Stimulated activated CD4-positive, alpha-beta T cell treated with anti-CD3 and anti-CD28 coated beads, Interleukin-15, amount 100 ng/mL, for 1 hour (primary cell): ENCODE measurements around the gene FKBP2.

ENCODE experiments used
- DNase-seq, 2 donors: peaks; one replicate each; pipeline ENCODE4 v3.0.0-alpha.2; 2020; ENCODE audit warnings: low read depth in 1 of 2, low spot score in 1 of 2

Gene FKBP2

DNA sequence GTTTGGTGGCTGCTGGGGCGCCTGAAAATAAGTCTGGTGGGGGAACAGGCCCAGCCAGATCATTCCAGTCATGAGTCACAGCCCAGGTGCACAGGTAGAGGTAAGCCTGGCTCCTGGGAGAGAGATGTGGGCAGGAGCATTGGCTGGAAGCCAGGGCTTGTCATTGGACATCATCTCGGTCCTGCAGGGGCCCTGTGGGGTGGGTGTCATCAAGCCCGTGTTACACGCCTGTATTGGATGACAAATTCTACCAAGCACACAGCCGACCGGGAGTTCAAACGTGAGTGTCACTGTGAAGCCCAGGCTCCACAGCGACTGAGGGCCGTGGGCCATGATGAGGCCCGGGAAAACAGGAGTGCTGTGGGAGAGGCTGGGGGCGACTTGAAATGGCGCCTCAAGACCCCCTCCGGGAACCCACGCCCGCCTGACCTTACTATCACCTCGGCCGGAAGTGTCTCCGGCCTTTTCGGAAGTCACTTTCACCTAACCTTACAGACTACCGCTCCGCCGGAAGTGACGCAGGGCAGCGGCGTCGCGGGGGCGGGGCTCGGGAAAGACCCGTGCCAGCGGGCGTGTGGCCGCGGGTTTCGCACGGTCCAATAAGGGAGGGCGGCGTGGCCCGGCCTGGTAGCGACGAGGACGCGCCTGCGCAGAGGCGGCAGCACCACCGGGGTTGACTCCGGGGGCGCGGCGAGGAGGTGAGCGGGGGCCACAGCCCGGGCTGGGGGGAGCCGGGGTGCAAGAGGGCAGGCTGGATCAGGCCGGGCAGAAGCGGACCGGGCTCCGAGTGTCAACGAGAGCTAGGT lies at the start of gene FKBP2:
Gene FKBP2, plus strand, starts transcription at position 661 of the 806 bp plus-strand sequence. CDS start 1,293 bp downstream, outside the sequence.
- DNase-seq: peak; percentile 97 to 98

DNA sequence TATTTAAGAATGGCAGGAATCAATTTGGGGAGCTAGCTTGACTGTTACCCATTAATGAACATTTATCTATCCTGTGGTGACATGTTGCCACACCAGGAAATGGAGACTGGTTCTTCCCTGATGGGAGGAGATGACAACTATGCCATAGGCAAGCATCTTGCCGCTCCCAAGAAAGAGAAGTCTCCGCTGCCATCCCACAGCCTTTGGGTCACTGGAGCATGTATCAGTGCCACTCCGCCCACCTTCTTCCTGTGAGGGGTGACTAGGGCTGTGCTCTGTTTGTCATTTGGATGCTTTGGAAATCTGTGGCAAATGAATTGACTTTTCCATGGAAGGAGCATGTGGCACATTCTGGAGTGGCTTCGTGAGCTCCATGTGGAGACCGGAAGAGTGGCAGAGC lies 48.5 kb upstream of the FKBP2 start:
- DNase-seq: no peak

DNA sequence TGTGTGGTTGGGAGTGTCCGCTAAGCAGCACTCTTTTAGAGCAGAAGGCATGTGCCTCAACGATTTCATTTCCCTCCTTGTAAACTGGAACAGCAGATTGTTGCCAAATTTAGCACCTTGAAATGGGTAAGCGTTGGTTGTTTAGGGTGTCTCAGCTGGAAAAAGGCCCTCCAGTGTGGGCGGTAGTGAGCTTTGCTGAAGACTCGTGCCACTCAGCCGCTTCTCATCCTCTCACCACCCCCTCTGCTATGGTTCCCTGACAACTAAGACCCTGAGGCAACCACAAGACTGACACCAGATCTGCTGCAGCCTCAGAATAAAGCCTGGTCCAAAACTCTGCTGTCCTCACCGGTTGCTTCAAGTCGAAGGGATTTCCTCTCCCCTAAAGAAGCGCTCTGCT lies 44.3 kb upstream of the FKBP2 start:
- no peak for DNase-seq

DNA sequence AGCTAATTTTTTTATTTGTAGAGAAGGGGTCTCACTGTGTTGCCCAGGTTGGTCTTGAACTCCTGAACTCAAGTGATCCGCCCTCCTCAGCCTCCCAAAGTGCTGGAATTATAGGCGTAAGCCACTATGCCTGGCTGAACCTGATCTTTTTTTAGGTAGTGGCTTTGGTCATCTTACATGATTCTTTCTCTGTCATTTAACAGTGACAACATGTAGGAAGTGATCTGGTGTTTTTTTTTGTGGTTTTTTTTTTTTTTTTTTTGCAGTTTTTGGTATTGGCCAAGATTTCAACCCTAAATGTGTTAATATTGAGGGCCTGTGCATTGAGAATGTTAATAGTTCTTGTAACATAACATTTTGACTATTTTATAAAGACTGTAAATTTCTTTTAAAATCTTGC lies 42.4 kb upstream of the FKBP2 start:
- no peak for DNase-seq

DNA sequence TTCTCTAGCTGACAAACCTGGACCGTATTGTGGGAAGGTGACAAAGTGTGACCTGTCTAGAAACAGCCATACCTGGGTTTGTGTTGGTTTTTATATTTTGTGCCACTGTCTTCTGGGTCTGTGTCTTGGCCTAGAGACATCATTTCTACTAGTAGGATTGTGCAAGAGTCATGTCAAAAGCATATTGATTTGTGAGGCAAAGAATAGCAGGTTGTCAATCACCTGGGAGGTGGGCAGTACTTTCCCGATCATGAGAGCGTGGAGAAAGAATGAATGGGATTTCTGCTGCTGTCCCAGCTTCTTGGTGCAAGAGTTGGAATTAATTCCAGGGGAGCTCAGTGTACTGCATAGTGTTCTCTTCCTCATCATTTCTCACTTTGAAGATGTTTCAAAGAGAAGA lies 39.4 kb upstream of the FKBP2 start:
- DNase-seq: no peak

DNA sequence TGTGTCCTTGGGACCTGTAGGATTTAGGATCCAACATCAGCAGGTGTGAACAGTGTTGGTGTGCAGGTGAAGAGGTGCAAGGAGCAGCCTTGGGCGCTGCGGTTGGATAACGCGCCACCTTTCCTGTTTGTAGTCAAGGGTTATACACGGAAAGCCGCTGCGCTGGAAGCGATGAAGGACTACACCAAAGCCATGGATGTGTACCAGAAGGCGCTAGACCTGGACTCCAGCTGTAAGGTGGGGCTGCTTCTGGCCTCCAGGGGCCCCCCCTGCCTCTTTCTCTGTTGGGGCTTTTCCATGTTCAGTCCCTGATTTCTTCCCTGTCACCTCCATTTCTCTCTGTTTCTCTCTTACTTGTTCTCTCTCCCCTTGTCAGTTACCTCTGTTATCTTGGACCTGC lies 37.9 kb upstream of the FKBP2 start:
- DNase-seq: no peak

DNA sequence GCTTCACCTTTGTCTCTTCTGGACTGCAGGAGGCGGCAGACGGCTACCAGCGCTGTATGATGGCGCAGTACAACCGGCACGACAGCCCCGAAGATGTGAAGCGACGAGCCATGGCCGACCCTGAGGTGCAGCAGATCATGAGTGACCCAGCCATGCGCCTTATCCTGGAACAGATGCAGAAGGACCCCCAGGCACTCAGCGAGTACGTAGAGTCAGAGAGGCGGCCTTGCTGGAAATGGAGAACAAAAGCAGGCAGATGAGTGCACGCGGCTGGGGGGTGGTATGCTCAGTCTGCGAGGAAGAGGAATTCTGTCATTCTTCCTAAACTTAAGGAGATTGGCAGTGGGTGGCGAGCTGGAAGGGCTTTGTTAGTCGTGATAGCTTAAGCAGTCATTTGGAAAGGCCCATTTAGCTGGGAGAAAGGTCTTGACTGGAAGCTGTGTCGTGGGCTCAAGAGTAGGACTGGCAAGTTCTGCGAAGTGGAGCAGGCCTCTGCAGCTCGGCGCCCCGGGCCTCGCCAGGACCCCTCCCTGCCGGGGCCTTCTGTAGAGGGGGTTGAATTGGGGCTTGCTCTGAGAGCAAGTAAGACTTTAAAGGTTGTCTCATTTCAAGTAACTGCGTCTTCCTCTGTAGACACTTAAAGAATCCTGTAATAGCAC lies 37.3 kb upstream of the FKBP2 start:
- no peak for DNase-seq

DNA sequence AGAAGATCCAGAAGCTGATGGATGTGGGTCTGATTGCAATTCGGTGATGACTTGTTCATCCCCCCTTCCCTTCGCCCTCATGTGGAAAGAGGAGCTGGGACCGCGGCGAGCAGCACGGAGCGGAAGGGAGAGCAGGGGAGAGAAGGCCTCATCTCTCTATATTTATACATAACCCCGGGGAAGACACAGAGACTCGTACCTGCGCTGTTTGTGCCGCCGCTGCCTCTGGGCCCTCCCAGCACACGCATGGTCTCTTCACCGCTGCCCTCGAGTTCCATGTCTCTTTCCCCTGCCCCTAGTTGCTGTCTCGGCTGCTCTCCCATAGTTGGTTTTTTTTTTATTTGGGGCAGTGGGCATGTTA lies 36.8 kb upstream of the FKBP2 start:
- DNase-seq: no peak

DNA sequence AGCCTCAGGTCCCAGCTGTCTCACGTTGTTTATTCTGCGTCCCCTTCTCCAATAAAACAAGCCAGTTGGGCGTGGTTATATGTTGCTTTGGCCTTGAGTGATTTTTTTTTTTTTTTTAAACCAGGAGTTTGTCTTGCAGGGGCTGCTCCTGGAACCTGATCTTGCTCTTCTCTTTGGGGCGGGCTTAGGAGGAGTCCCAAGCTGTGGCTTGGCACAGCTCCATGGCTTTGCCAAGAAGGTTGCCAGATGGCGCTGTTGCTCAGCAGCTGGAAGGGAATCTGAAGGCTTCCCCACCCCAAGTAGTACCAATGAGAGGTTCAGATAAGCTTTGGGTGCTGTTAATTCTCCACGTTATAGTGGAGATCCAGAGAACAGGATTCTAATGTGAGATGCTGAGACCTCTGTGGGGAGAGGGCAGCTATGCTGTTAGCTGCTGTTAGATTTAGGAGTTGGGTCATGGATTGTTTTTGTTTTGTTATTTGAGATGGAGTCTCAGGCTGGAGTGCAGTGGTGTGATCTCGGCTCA lies 36.4 kb upstream of the FKBP2 start:
- DNase-seq: peak; percentile 65 to 67

DNA sequence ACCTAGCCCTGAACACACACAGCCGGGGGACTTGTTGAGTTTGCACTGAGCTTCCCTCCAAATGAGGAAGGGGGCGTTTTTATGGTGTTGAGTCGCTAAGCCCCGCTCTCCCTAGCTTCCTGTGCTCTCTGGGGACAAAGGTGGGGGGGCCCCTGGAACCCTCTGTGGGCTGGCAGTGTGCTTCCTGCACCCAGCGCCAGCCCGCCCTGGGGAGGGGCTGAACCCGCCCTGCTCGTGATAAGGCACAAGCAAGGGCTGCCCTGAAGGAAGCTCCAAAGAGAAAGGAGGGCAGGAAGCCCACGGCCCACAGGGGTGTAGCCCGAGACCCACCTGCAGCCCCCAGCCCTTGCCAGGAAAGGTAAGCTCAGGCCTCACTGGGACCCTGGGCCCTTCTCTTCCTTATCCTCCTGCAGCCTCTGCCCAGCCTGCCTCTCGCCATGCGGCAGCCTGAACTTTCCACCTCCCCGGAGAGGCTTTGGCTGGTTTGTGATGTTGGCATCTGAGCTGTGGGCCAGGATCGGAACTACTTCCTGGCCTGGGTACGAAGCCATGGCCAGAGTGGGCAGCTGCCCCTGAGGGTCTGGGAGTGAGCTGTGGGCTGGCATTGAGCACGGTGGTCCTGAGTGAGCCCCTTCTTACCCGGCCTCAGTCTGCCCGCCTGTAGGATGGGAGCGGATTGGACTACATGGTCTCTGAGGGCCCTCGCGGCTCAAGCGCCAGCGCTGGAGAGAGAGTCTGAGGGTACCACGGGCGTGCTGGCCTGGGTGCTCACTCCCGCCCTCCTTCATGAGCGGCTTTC lies 34.2 kb upstream of the FKBP2 start, which contains the start of gene FERMT3:
Gene FERMT3, plus strand, starts transcription at position 265 of the 799 bp plus-strand sequence. CDS start 644 bp downstream, outside the sequence.
- DNase-seq: peak; percentile 49 to 65

DNA sequence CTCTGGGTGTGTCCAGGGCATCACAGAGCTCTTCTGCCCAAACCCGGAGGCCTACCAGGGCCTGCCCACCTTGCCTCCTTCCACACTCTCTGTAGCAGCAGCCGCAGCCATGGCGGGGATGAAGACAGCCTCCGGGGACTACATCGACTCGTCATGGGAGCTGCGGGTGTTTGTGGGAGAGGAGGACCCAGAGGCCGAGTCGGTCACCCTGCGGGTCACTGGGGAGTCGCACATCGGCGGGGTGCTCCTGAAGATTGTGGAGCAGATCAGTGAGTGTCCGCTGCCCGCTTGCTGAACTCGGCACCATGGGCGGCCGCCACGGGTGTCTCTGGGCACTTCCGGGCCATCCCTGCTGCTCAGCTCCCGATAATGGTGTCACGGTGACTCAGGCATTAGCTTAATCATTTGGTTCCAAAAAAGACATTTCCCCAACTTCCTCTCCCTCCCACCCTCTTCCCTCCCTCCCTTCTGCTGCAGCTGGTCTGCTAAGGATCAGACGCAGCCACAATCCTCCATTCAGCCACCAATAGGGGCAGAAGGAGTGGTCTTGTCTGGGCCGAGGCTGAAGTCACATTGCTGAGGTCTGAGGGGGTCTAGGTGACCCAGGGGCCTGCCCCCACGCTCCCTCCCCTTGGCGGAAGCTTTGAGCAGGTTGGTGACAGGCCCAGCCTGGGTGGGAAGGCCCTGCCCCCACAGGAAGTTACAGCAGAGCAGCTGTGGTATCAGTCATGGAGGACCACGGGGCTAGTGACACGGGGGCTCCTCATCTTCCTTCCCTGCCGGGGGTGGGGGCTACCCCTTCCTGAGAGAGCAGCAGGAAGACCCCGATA lies 33.4 kb upstream of the FKBP2 start:
- DNase-seq: peak; percentile 54 to 66

DNA sequence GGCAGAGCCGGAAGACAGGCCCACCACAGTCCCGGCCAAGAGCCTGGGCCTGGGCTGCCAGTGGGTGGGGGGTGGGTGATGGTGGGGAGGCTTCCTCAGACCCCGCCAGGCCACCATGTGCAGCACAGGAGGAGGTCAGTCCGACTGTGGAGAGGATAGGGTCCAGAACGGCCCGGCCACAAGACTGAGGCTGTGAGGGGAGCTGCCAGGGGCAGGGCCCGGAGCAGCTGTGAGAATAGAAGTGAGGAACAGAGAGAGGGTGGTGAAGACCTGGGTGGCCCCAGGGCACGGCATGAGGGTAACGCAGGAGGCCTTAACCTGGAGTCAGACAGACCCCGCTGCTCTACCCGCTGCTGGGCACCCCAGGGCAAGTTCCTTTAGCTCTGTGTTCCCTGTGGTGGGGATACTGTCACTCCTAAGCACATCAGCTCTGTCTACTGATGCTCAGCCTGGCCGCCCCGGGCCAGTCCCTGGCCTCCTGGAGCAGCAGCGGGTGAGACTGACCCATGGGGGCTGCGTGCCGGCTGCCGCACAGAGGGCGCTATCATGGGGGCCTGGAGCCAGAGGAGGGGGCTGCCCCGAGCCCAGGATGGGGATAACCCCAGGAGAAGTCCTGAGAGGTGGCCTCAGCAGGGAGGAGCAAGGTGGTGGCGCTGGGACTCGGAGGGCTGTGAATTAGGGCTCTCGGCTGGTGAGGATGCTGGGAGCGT lies 32.7 kb upstream of the FKBP2 start:
- DNase-seq: no peak

DNA sequence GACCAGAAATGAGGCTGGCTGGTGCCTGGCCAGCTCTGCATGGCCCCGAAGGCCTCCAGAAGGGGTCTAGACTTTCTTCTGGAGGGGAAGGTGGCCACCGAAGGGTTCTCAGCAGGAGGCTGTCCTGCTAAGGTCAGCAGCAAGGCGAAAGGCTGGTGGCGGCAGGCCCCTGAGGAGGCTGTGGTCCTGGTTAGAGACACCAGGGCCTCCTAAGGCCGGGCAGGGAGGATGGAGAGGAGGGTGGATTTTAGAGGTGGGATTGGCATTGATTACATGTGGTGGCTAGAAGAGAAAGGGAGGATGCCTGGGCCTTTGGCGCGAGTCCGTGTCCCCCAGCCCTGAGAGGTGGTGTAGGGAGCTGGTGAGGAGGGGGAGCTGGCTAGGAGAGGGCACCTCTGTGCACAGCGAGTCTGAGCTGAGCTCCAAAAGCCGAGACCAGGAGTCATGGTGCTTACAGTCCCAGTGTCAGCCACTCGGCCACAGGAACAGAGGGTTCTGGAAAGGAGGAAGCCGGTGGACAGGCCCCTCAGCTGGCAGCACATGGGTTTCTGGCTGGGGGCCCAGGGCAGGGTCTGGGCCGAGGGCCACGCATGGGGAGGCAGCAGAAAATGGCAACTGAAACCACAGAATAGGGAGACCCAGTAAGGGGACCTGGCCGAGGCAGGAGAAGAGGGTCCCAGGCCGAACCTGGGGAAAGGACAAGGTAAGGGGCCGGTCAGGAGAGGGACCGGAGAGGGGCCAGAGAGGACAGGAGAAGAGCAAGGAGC lies 31.9 kb upstream of the FKBP2 start:
- DNase-seq: no peak

DNA sequence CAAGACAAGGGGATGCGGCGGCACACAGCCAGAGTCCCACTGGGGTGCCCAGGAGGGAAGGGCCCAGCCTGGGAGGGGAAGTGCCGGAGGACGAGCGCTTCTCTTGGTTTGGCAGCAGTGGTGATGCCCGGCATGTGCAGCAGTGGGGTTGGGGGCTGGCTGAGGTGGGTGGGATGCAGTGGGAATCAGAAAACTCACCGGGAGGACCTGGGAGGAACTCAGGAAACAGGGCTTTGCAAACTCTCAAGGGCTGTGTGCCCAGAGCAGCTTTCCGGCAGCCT lies 31.4 kb upstream of the FKBP2 start:
- no peak for DNase-seq

DNA sequence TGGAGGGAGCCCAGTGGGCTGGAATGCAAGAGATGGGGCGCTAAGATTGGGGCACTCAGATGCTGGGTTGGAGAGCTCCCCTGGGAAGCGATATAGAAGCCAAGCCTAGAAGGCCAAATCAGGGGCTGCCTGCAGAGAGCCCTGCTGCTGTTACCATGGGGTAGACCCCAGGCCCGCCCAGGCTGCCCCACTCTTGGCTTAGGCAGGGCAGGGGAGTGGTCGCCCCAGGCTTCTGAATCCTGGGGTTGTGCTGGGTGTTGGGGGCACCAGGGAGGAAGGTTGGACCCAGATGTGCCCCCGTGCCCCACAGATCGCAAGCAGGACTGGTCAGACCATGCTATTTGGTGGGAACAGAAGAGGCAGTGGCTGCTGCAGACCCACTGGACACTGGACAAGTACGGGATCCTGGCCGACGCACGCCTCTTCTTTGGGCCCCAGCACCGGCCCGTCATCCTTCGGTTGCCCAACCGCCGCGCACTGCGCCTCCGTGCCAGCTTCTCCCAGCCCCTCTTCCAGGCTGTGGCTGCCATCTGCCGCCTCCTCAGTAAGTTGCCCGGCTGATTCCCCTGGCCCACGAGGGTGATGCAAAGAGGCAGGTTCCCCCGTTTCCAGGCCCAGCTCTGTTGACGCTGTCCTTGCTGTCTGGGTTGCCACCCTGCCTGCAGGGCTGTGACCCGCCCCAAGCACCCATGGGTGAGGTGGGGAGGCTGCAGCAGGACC lies 30.4 kb upstream of the FKBP2 start:
- no peak for DNase-seq

DNA sequence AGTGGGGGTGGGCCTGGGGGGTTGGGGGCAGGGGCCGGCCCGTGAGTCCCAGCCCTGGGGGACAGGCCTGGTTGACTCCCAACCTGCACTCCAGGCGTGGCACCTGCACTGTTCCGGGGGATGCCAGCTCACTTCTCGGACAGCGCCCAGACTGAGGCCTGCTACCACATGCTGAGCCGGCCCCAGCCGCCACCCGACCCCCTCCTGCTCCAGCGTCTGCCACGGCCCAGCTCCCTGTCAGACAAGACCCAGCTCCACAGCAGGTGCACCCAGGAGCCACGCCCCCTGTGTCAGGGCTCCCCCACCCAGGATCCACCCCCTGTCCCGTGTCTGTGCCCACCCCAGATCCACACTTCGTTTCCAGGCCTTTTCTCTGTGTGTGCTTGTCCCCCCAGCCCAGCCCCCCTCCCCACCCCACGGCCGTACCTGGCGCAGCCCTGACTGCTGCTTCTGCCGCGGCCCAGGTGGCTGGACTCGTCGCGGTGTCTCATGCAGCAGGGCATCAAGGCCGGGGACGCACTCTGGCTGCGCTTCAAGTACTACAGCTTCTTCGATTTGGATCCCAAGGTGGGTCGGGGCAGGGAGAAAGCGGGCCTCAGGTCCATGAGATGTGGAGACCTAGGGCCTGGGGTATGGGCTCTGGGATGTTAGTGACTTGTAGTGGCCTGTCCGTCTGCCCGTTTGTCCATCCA lies 29.6 kb upstream of the FKBP2 start:
- no peak for DNase-seq

DNA sequence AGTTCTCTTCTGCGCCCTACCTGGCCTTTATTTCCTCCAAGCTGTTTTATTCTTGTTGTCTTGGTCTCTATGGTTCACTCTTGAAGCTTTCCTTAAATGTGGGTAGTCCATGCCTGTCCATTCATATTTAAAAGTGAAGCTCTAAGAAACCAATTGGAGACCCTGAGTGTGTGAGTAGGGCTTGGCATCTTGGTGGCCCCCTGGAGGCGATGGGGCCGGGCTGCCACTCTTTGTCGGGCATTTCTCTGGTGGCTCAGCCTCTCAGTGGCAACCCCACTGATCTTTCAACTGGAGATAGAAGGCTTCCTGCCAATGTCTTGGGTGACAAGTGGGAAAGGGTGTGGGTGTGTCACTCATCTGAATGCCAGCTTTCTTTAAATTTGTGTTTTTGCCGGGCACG lies 24.0 kb upstream of the FKBP2 start:
- no peak for DNase-seq

DNA sequence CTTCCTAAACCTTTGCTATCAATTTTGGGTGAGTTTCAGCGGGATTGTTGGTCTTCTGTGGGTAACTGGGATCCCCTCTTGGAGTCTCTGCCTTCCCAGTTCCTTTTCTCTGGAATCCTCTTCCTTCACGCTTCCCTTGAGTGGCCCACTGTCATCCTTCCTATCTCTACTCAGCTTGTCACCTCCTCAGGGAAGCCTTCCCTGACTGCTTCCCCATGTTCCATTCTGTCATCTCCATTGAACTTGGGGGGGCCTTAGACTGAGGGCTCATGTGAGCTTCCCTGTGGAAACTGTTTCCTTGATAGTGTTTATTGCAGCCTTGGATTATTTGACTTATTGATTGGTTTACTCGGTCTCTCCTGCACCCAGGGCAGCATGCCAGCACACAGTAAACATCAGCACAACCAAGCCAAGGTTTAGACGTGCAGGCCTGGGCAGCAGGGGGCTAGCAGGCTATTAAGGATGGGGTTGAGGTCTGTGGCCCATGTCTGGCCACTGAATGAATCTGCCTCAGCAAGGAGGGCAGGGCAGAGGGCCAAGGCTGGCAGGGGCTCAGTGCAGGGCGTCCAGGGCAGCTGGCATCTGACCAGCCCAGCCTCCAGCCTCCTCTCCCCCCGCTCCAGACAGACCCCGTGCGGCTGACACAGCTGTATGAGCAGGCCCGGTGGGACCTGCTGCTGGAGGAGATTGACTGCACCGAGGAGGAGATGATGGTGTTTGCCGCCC lies 22.1 kb upstream of the FKBP2 start:
- no peak for DNase-seq
